GM21737 (cell line): Measurements from ENCODE around the gene WWOX.

Experiments
- ATAC-seq: cut with Tn5 transposase; IDR thresholded peaks from one replicate; pipeline ENCODE4 v1.9.1; 2021; ENCODE audit warnings: mild to moderate bottlenecking, moderate library complexity; ENCODE audit not compliant: unreplicated experiment

Gene WWOX

GRCh38 chr16:78140818-78141466 lies 41.5 kb downstream of the WWOX start:
- ATAC-seq = no peak

- ATAC-seq = no peak
Observed at GRCh38 chr16:78142788-78143187, 43.3 kb downstream of the WWOX start.

GRCh38 chr16:78146807-78147206 lies 47.4 kb downstream of the WWOX start:
- no peak for ATAC-seq

GRCh38 chr16:78147911-78148401 lies 48.5 kb downstream of the WWOX start:
- no peak for ATAC-seq

- no peak for ATAC-seq
Observed at GRCh38 chr16:78150233-78150632, 50.8 kb downstream of the WWOX start.

GRCh38 chr16:78154729-78155461 lies 55.4 kb downstream of the WWOX start:
- ATAC-seq = no peak

GRCh38 chr16:78155791-78156345 lies 56.4 kb downstream of the WWOX start:
- no peak for ATAC-seq

- ATAC-seq = no peak
Observed at GRCh38 chr16:78161023-78161729, 61.7 kb downstream of the WWOX start.

- no peak for ATAC-seq
Observed at GRCh38 chr16:78163772-78164670, 64.6 kb downstream of the WWOX start.

GRCh38 chr16:78170494-78170933 lies 71.1 kb downstream of the WWOX start:
- no peak for ATAC-seq

- no peak for ATAC-seq
Observed at GRCh38 chr16:78175287-78175686, 75.8 kb downstream of the WWOX start.

GRCh38 chr16:78176435-78176834 lies 77.0 kb downstream of the WWOX start:
- ATAC-seq = no peak

GRCh38 chr16:78177218-78177617 lies 77.8 kb downstream of the WWOX start:
- ATAC-seq = no peak

- ATAC-seq = no peak
Observed at GRCh38 chr16:78177987-78178386, 78.5 kb downstream of the WWOX start.

- no peak for ATAC-seq
Observed at GRCh38 chr16:78179666-78180065, 80.2 kb downstream of the WWOX start.

GRCh38 chr16:78180349-78180748 lies 80.9 kb downstream of the WWOX start:
- no peak for ATAC-seq

- no peak for ATAC-seq
Observed at GRCh38 chr16:78183437-78184237, 84.2 kb downstream of the WWOX start.

- ATAC-seq = no peak
Observed at GRCh38 chr16:78184238-78185183, 85.1 kb downstream of the WWOX start.
